ENCODE results near the gene IQSEC3.
"Not testable (repeated sequence)": the region's sequence is repeated elsewhere in the genome, so short reads cannot be mapped to it uniquely, and the experiment has no call there.

IQSEC3 gene

GRCh38 chr12:69677-70076 lies 3.1 kb downstream of the IQSEC3 start:
- peaks cover 49% of the 10 kb centered on the region for H3K27me3 ChIP-seq (ENCODE audit: control insufficient read depth, insufficient read depth, low read length, poor library complexity, severe bottlenecking)
- H3K4me3 ChIP-seq (ENCODE audit: insufficient read depth, low read depth, low read length); H3K4me1 ChIP-seq (ENCODE audit: control insufficient read depth, insufficient read depth, low read length); H3K9me3 ChIP-seq (ENCODE audit: control insufficient read depth, low read length); H3K27ac ChIP-seq (ENCODE audit: insufficient read depth, low read depth, low read length, poor library complexity, severe bottlenecking); H3K36me3 ChIP-seq (ENCODE audit: control insufficient read depth, insufficient read depth, low read length): not testable (repeated sequence)
- WGBS, 2 experiments: 75 to 77% methylated on average over 6 of the region's 6 CpGs

- not testable (repeated sequence) for H3K4me1 ChIP-seq (ENCODE audit: control insufficient read depth, insufficient read depth, low read length); H3K4me3 ChIP-seq (ENCODE audit: insufficient read depth, low read depth, low read length); H3K27ac ChIP-seq (ENCODE audit: insufficient read depth, low read depth, low read length, poor library complexity, severe bottlenecking); H3K9me3 ChIP-seq (ENCODE audit: control insufficient read depth, low read length); H3K36me3 ChIP-seq (ENCODE audit: control insufficient read depth, insufficient read depth, low read length)
- WGBS, 2 experiments: 88 to 89% methylated on average over 2 of the region's 2 CpGs
- peaks cover 43% of the 10 kb centered on the region for H3K27me3 ChIP-seq (ENCODE audit: control insufficient read depth, insufficient read depth, low read length, poor library complexity, severe bottlenecking)
Observed at GRCh38 chr12:70541-70940, 4.0 kb downstream of the IQSEC3 start.

GRCh38 chr12:72018-72417 lies 5.5 kb downstream of the IQSEC3 start:
- H3K4me1 ChIP-seq (ENCODE audit: control insufficient read depth, insufficient read depth, low read length); H3K4me3 ChIP-seq (ENCODE audit: insufficient read depth, low read depth, low read length); H3K36me3 ChIP-seq (ENCODE audit: control insufficient read depth, insufficient read depth, low read length); H3K9me3 ChIP-seq (ENCODE audit: control insufficient read depth, low read length); H3K27ac ChIP-seq (ENCODE audit: insufficient read depth, low read depth, low read length, poor library complexity, severe bottlenecking): not testable (repeated sequence)
- peaks cover 48% of the 10 kb centered on the region for H3K27me3 ChIP-seq (ENCODE audit: control insufficient read depth, insufficient read depth, low read length, poor library complexity, severe bottlenecking)
- 62 to 63% methylated on average over 3 to 4 of the region's 4 CpGs for WGBS, 2 experiments

GRCh38 chr12:74420-75190 lies 8.0 kb downstream of the IQSEC3 start:
- H3K9me3 ChIP-seq (ENCODE audit: control insufficient read depth, low read length); H3K36me3 ChIP-seq (ENCODE audit: control insufficient read depth, insufficient read depth, low read length); H3K4me3 ChIP-seq (ENCODE audit: insufficient read depth, low read depth, low read length); H3K27ac ChIP-seq (ENCODE audit: insufficient read depth, low read depth, low read length, poor library complexity, severe bottlenecking); H3K4me1 ChIP-seq (ENCODE audit: control insufficient read depth, insufficient read depth, low read length): not testable (repeated sequence)
- 84 to 85% methylated on average over 8 of the region's 8 CpGs for WGBS, 2 experiments
- peaks cover 58% of the 10 kb centered on the region for H3K27me3 ChIP-seq (ENCODE audit: control insufficient read depth, insufficient read depth, low read length, poor library complexity, severe bottlenecking)

GRCh38 chr12:75541-75940 lies 9.0 kb downstream of the IQSEC3 start:
- not testable (repeated sequence) for H3K27ac ChIP-seq (ENCODE audit: insufficient read depth, low read depth, low read length, poor library complexity, severe bottlenecking)

GRCh38 chr12:76102-76501 lies 9.5 kb downstream of the IQSEC3 start:
- not testable (repeated sequence) for H3K36me3 ChIP-seq (ENCODE audit: control insufficient read depth, insufficient read depth, low read length); H3K4me1 ChIP-seq (ENCODE audit: control insufficient read depth, insufficient read depth, low read length); H3K9me3 ChIP-seq (ENCODE audit: control insufficient read depth, low read length); H3K27ac ChIP-seq (ENCODE audit: insufficient read depth, low read depth, low read length, poor library complexity, severe bottlenecking); H3K4me3 ChIP-seq (ENCODE audit: insufficient read depth, low read depth, low read length)
- 91 to 95% methylated on average over 10 of the region's 10 CpGs for WGBS, 2 experiments
- H3K27me3 ChIP-seq (ENCODE audit: control insufficient read depth, insufficient read depth, low read length, poor library complexity, severe bottlenecking): peaks cover 57% of the 10 kb centered on the region

More at GRCh38 chr12:75541-75940, 9.0 kb downstream of the IQSEC3 start:
- H3K36me3 ChIP-seq (ENCODE audit: control insufficient read depth, insufficient read depth, low read length); H3K4me3 ChIP-seq (ENCODE audit: insufficient read depth, low read depth, low read length); H3K9me3 ChIP-seq (ENCODE audit: control insufficient read depth, low read length); H3K4me1 ChIP-seq (ENCODE audit: control insufficient read depth, insufficient read depth, low read length): not testable (repeated sequence)
- 90 to 93% methylated on average over 3 to 5 of the region's 5 CpGs for WGBS, 2 experiments
- peaks cover 57% of the 10 kb centered on the region for H3K27me3 ChIP-seq (ENCODE audit: control insufficient read depth, insufficient read depth, low read length, poor library complexity, severe bottlenecking)

GRCh38 chr12:76551-76950 lies 10.0 kb downstream of the IQSEC3 start:
- H3K36me3 ChIP-seq (ENCODE audit: control insufficient read depth, insufficient read depth, low read length); H3K27ac ChIP-seq (ENCODE audit: insufficient read depth, low read depth, low read length, poor library complexity, severe bottlenecking); H3K4me1 ChIP-seq (ENCODE audit: control insufficient read depth, insufficient read depth, low read length); H3K4me3 ChIP-seq (ENCODE audit: insufficient read depth, low read depth, low read length); H3K9me3 ChIP-seq (ENCODE audit: control insufficient read depth, low read length): not testable (repeated sequence)
- whole genome bisulfite sequencing, 2 experiments: 93 to 94% methylated on average over 7 of the region's 8 CpGs
- H3K27me3 ChIP-seq (ENCODE audit: control insufficient read depth, insufficient read depth, low read length, poor library complexity, severe bottlenecking): peaks cover 55% of the 10 kb centered on the region

GRCh38 chr12:77101-77719 lies 10.6 kb downstream of the IQSEC3 start:
- H3K9me3 ChIP-seq (ENCODE audit: control insufficient read depth, low read length); H3K36me3 ChIP-seq (ENCODE audit: control insufficient read depth, insufficient read depth, low read length); H3K4me3 ChIP-seq (ENCODE audit: insufficient read depth, low read depth, low read length); H3K27ac ChIP-seq (ENCODE audit: insufficient read depth, low read depth, low read length, poor library complexity, severe bottlenecking); H3K4me1 ChIP-seq (ENCODE audit: control insufficient read depth, insufficient read depth, low read length): not testable (repeated sequence)
- 90% methylated on average over 10 of the region's 26 CpGs for WGBS, 2 experiments
- H3K27me3 ChIP-seq (ENCODE audit: control insufficient read depth, insufficient read depth, low read length, poor library complexity, severe bottlenecking): peaks cover 50% of the 10 kb centered on the region

GRCh38 chr12:77769-78383 lies 11.3 kb downstream of the IQSEC3 start:
- not testable (repeated sequence) for H3K9me3 ChIP-seq (ENCODE audit: control insufficient read depth, low read length); H3K36me3 ChIP-seq (ENCODE audit: control insufficient read depth, insufficient read depth, low read length); H3K27ac ChIP-seq (ENCODE audit: insufficient read depth, low read depth, low read length, poor library complexity, severe bottlenecking); H3K4me3 ChIP-seq (ENCODE audit: insufficient read depth, low read depth, low read length); H3K4me1 ChIP-seq (ENCODE audit: control insufficient read depth, insufficient read depth, low read length)
- peaks cover 50% of the 10 kb centered on the region for H3K27me3 ChIP-seq (ENCODE audit: control insufficient read depth, insufficient read depth, low read length, poor library complexity, severe bottlenecking)
- WGBS, 2 experiments: 8 to 12% methylated on average over 79 to 81 of the region's 82 CpGs

GRCh38 chr12:78981-79380 lies 12.4 kb downstream of the IQSEC3 start:
- 92 to 93% methylated on average over 5 of the region's 5 CpGs for WGBS, 2 experiments

More at GRCh38 chr12:78981-79380, 12.4 kb downstream of the IQSEC3 start:
- Histone ChIP-seq H3K4me3 (ENCODE audit: insufficient read depth, low read depth, low read length) (no peak overlapping the region), H3K9me3 (ENCODE audit: control insufficient read depth, low read length) (no peaks in the 10 kb centered on the region), H3K27ac (ENCODE audit: insufficient read depth, low read depth, low read length, poor library complexity, severe bottlenecking) (no peak overlapping the region), H3K4me1 (ENCODE audit: control insufficient read depth, insufficient read depth, low read length) (no peaks in the 10 kb centered on the region), H3K27me3 (ENCODE audit: control insufficient read depth, insufficient read depth, low read length, poor library complexity, severe bottlenecking) (peaks cover 50% of the 10 kb centered on the region), H3K36me3 (ENCODE audit: control insufficient read depth, insufficient read depth, low read length) (no peaks in the 10 kb centered on the region)

Data from ectodermal cell (in vitro differentiated cells).